GM23248 (cell line): ENCODE measurements around the gene ARFGEF3.

ENCODE experiments used
- EZH2 ChIP-seq: fragments of 200-600 bp; sonication (generic); IDR thresholded peaks from 2 replicates; pipeline ENCODE4 v1.6.1; 2018; ENCODE audit warnings: antibody characterized with exemption, mild to moderate bottlenecking; ENCODE audit not compliant: insufficient read depth, poor library complexity, severe bottlenecking
- EZH2phosphoT487 ChIP-seq: fragments of 200-600 bp; sonication (generic); IDR thresholded peaks from 2 replicates; pipeline ENCODE4 v1.6.1; 2018; ENCODE audit warnings: antibody characterized with exemption, moderate library complexity, mild to moderate bottlenecking, low read depth; ENCODE audit not compliant: insufficient read depth

DNA sequence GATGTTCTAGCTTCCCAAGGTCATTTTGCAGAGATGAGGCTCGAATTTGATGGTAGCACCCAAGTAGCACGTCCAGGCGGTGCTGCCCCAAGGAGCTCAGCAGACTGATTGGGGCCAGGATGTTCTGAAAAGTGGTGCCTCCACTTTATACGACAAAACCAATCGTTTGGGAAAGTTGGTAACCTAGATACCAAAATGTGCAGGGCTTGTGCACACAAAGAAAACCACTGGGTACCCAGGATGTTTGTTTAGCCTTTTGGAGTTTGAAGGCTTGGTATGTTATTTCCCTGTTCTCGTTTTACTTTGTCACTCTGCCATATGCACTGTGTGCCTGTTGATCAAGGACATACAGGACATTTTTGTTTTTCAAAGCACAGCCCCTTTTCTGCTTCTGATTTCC, 97.3 kb downstream of the ARFGEF3 start:
- TF ChIP-seq EZH2 (no peak), EZH2phosphoT487 (no peak)
